Effector memory CD8-positive, alpha-beta T cell (primary cell): ENCODE results near the gene PPP2R5B.
"Not testable (repeated sequence)": the region's sequence is repeated elsewhere in the genome, so short reads cannot be mapped to it uniquely, and the experiment has no call there.

Source experiments
- ATAC-seq: fragments of 150-1000 bp; cut with Tn5 transposase; replicated peaks from 2 replicates; pipeline ENCODE4 v1.10.0; 2021; ENCODE audit warnings: mild to moderate bottlenecking, moderate library complexity
- DNase-seq, 3 experiments: peaks; one replicate each; pipeline ENCODE4 v3.0.0; 2021
- H3K27ac Mint-ChIP-seq, 2 donors: one replicate each; pipeline ENCODE4 v1.8.0; 2022; ENCODE audit warnings: mild to moderate bottlenecking in 2 of 2, mixed read lengths in 2 of 2, moderate library complexity in 2 of 2
- H3K27me3 Mint-ChIP-seq, 2 donors: one replicate each; pipeline ENCODE4 v1.8.0; 2022; ENCODE audit warnings: mixed read lengths in 2 of 2
- H3K36me3 Mint-ChIP-seq: one replicate; pipeline ENCODE4 v1.8.0; 2022; ENCODE audit warnings: mild to moderate bottlenecking, moderate library complexity, mixed read lengths; ENCODE audit not compliant: insufficient read depth
- H3K4me1 Mint-ChIP-seq, 2 donors: one replicate each; pipeline ENCODE4 v1.8.0; 2022; ENCODE audit warnings: low read depth in 2 of 2, mixed read lengths in 2 of 2
- H3K4me3 Mint-ChIP-seq, 2 donors: one replicate each; pipeline ENCODE4 v1.8.0; 2022; ENCODE audit warnings: mild to moderate bottlenecking in 2 of 2, mixed read lengths in 2 of 2, moderate library complexity in 2 of 2
- H3K9me3 Mint-ChIP-seq, 2 donors: one replicate each; pipeline ENCODE4 v1.8.0; 2022; ENCODE audit warnings: mixed read lengths in 2 of 2

The PPP2R5B gene

DNA sequence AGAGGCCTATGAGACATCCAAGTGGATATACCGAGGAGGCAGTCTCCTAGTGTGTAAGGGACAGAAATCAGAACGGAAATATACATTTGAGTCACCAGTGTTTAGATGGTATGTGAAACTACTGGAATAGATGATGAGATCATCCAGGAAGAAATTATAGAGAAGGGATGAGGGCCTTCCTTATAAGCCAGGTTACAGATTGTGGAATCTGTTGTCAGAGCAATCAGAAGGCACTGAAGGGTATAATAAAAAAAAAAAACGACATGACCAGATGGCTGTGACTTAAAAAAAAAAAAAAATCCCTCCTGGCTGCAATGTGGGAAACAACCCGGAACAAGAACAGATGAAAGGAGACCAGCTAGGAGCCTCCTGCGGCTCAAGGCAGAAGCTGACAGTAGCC is 44.7 kb downstream of the PPP2R5B start:
- H3K27me3 Mint-ChIP-seq, result peaks cover 13 to 26% of the 10 kb centered on the region in 2 donors
- no peak overlapping the region for H3K27ac Mint-ChIP-seq
- no peak for ATAC-seq
- H3K4me1 Mint-ChIP-seq, result peaks cover under 1 to 2% of the 10 kb centered on the region in 2 donors
- H3K36me3 Mint-ChIP-seq, result peaks cover 3% of the 10 kb centered on the region
- H3K4me3 Mint-ChIP-seq, result no peak overlapping the region
- H3K9me3 Mint-ChIP-seq, result no peaks in the 10 kb centered on the region
- no peak for DNase-seq

DNA sequence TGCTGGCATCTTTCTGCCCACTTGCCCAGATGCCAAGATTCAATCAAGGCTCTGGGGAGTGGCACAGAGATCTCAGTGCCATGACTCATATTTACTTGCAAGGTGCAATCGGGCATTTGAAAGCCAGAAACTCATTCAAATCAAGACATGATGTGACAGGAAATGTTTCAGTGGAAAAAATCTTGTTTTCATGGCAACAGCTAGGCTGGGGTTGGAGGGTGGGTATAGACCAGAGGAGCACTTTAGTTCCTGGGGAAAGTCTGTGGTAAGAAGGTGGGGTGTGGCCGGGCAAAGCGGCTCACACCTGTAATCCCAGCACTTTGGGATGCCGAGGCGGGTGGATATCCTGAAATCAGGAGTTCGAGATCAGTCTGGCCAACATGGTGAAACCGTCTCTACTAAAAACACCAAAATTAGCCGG is 46.3 kb downstream of the PPP2R5B start:
- DNase-seq (no peak), ATAC-seq (no peak)
- Mint-ChIP-seq H3K9me3 (no peaks in the 10 kb centered on the region), H3K27ac (no peak overlapping the region), H3K36me3 (peaks cover 3% of the 10 kb centered on the region), H3K4me1 (peaks cover 6 to 9% of the 10 kb centered on the region in 2 donors), H3K27me3 (peaks cover 6 to 20% of the 10 kb centered on the region in 2 donors), H3K4me3 (peak overlapping the region; percentile 18 to 61)

DNA sequence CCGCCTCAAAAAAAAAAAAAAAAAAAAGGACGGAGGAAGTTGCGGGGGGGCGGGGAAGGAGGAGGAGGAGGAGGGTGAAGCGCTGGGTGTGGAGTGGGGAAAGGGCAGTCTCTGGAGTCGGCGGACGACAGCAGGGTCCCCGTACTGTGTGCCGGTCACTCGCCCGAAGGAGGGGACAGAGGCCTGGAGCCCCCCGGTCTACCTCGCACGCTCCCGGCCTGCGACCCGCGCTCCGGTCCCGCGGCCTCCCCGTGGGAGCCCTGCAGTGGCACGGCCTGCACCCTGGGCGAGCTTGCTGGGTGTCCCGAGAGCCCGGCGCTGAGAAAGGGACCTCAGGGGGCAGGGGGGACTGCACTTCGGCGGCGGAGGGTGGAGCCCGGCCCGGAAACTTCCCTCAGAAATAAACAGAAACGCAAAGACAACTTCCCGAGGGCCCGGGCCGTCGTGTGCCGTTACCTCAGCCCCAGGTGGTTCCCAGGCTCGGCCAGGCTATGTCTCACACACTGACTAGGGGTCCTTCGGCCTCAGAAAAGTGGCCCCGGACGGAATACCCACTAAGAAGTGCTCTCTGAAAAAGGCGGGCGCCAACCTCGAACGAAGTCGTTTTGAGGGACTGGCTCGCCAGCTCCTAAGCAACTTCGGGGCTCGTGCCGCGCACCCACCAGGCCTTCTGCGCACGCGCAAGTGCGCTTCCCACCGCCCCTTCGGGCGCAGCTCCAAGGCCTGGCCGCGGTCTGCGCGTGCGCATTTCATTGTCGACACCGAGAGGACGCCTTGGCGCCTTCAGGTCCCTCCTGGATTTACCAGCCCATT is 47.1 kb downstream of the PPP2R5B start, which contains the start of gene MAJIN:
Gene MAJIN, minus strand, starts transcription at position 688 of the 813 bp plus-strand sequence. CDS start 12,703 bp downstream, outside the sequence.
- H3K9me3 Mint-ChIP-seq, result no peaks in the 10 kb centered on the region
- peaks cover 3% of the 10 kb centered on the region for H3K36me3 Mint-ChIP-seq
- peaks cover 6 to 20% of the 10 kb centered on the region in 2 donors for H3K27me3 Mint-ChIP-seq
- peak; percentile 49 to 79 (median 77) for DNase-seq
- peaks cover 6 to 9% of the 10 kb centered on the region in 2 donors for H3K4me1 Mint-ChIP-seq
- H3K4me3 Mint-ChIP-seq, result peak within 1 kb of the TSS in 1 of 2 donors; percentile 61
- no peak within 1 kb of the TSS for H3K27ac Mint-ChIP-seq
- ATAC-seq, result peak; percentile 84

DNA sequence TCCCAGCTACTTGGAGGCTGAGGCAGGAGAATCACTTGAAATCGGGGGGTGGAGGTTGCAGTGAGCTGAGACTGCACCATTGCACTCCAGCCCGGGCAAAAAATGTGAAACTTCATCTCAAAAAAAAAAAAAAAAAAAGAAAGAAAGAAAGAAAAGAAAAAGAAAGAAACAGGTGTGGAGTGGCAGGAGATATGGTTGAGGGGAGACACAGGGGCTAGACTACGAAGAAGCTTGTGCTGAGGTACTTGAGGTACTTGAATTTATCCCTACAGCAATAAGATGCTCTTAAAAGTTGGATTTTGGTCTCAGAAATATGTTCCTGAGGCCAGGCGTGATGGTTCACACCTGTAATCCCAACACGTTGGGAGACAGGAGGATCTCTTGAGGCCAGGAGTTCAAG is 49.6 kb downstream of the PPP2R5B start:
- H3K27me3 Mint-ChIP-seq, result peaks cover 18 to 21% of the 10 kb centered on the region in 2 donors
- H3K27ac Mint-ChIP-seq, result no peak overlapping the region
- peaks cover 3% of the 10 kb centered on the region for H3K36me3 Mint-ChIP-seq
- no peak overlapping the region for H3K4me3 Mint-ChIP-seq
- H3K9me3 Mint-ChIP-seq, result no peaks in the 10 kb centered on the region
- ATAC-seq (no peak), DNase-seq (no peak)
- H3K4me1 Mint-ChIP-seq, result peaks cover 6 to 9% of the 10 kb centered on the region in 2 donors

DNA sequence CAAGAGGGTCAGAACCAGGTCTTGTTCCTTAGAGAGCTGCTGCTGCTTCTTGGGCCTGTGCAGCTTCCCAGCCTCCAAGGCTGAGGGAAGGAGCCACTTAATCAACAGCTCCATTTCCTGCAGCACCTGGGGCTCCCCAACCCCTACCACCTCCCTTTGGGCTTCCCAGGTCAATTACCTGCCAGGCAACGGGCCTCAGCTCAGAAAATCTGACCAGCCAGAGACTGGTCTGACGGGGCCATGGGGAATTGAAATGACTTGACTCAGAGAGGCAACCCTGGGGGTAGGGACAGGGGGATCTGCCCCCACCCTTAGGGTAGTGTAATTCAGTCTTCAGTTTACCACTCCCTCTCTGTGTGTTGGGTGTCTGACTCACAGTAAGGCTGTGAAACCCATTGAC is 52.2 kb downstream of the PPP2R5B start:
- H3K27me3 Mint-ChIP-seq, result peaks cover 11 to 36% of the 10 kb centered on the region in 2 donors
- no peak for DNase-seq
- H3K36me3 Mint-ChIP-seq, result peaks cover 3% of the 10 kb centered on the region
- no peaks in the 10 kb centered on the region for H3K9me3 Mint-ChIP-seq
- no peak overlapping the region for H3K4me3 Mint-ChIP-seq
- no peak for ATAC-seq
- H3K27ac Mint-ChIP-seq, result no peak overlapping the region
- peaks cover 6 to 7% of the 10 kb centered on the region in 2 donors for H3K4me1 Mint-ChIP-seq

DNA sequence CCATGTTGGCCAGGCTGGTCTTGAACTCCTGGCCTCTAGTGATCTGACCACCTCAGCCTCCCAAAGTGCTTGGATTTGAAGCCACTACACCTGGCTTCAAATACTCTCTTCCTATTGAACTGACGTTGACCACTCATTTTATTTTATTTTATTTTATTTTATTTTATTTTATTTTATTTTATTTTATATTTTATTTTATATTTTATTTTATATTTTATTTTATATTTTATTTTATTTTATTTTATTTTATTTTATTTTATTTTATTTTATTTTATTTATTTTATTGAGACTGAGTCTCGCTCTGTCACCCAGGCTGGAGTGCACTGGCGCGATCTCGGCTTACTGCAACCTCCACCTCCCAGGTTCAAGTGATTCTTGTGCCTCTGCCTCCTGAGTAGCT is 58.9 kb downstream of the PPP2R5B start:
- DNase-seq, ATAC-seq, H3K27ac Mint-ChIP-seq, H3K9me3 Mint-ChIP-seq, H3K36me3 Mint-ChIP-seq, H3K4me1 Mint-ChIP-seq, H3K4me3 Mint-ChIP-seq: not testable (repeated sequence)
- peaks cover 39 to 53% of the 10 kb centered on the region in 2 donors for H3K27me3 Mint-ChIP-seq
